Stimulated activated CD8-positive, alpha-beta memory T cell treated with anti-CD3 and anti-CD28 coated beads, Interleukin-12 subunit alpha, Interleukin-12 subunit beta, amount 100 ng/mL, for 24 hours (primary cell): Measurements from ENCODE around the gene LRCOL1.

Experiments used
- DNase-seq: peaks from one replicate; pipeline ENCODE4 v3.0.0-alpha.2; 2020; ENCODE audit errors: extremely low read depth

The LRCOL1 gene

DNA sequence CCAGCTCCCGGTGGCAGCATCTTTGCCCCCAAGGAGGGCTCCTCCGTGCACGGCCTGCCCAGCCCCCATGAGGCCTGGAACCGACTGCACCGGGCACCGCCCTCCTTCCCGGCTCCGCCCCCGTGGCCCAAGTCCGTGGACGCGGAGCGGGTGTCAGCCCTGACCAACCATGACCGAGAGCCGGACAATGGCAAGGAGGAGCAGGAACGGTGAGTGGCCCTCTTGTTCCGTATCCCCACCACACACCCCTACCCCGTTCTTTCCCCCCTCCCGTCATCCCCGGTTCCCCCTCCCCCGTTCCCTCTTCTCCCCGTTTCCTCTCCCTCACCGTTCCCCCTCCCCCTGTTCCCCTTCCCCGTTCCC, 28.3 kb downstream of the LRCOL1 start:
- DNase-seq: no peak

DNA sequence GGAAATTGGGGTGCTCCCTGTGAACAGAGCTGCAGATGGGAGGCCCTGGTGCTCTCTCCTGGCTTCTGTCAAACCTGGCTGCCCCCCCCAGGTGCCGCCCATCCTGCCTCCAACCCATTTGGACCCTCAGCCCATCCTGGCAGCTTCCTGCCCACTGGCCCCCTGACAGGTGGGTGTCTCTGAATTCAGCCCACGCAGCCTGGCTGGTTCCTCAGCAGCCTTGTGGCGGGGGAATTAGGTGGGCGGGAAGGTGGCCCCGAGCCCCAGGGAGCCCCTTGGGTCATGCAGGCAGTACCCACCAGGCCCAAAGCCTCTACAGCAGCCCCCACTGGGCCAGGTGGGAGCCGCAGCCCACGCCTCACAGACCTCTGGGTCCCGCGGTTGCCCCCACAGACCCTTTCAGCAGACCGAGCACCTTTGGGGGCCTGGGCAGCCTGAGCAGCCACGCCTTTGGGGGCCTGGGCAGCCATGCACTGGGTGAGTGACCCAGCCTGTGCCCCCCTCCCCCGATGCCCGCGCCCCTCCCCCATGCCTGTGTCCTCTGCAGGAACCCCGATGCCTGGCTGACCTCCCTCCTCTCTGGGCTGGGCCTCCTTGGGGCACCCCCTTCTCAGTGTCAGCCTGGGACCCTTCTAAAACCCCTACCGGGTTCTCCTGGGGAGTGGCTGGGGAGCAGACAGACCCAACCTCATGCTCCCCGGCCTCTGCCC, 28.9 kb downstream of the LRCOL1 start:
- DNase-seq: no peak

DNA sequence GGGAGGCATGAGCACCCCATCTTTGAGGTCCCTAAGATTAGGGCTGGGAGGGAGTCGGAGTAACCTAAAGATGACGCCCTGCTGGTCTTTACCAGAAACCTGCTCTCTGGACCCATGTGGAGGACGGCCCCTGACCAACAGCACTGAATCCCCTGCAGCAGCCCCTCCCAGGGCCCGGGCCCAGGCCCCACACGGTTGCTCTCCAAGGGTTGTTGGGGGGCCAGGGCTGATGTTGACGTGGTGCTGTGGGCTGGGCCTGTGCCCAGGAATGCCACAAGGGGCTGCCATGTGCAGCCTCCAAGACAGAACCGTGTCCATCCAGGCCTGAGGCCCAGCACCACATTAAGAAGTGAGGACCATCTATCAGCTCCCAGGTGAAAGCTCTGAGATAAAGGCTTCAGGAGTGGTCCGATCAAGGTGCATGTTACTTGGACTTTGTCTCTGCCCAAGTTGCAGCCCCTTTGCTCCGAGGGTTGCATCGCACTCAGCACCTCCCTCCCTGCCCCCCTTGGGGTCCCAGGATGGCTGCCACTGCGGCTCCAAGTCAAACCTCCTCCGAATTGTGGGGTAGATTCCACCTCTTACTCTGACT, 29.6 kb downstream of the LRCOL1 start:
- DNase-seq: no peak

DNA sequence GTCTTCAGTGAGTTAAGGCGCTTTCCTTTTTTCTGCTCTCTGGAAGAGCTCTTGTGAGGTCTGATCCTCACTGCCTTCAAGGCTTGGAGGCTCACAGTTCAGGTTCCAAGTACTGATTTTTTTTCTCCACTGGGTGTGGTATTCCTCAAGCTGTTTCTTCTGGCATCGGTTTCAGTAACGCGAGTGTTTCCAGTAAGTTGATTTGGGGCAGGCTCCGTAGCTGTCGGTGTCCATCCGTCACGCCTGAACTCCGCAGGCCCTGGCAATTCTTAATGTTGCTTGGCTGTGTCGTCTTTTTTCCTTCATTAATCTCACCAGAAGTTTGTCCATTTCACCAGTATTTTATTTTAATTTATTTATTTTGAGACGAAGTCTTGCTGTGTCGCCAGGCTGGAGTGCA, 30.6 kb downstream of the LRCOL1 start:
- no peak for DNase-seq

DNA sequence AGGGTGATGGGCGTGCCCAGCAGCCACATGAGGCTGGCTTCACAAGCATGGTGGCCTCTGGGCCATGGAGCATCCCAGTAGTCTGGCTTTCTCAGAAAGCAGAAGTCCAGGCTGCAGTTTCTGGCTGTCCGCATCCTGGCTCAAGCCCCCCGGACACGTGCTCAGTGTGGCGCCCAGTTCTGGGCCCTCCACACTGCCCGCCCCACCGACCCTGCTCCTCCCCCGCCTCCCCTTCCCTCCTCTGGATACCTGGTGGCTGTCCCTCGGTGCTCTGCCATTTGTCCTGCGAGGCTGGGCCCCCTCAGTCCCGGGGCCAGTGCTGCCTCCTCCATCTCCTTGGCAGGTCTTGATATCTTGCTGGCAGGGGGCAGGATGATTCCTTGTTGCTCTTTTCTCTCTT, 31.6 kb downstream of the LRCOL1 start:
- no peak for DNase-seq

DNA sequence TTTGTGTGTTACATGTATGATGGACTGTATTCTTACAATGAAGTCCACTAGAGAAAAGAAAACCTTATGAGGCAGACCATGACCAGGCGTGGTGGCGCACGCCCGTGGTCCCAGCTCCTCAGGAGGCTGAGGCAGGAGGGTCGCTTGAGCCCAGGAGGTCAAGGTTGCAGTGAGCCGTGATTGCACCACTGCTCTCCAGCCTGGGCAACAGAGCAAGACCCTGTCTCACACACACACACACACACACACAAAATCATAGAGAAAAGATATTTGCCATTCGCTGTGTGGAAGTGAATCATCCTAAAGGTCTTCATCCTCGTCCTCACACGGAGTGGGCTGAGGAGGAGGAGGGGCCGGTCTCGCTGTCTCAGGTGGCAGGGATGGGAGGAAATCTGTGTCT, 32.3 kb downstream of the LRCOL1 start:
- DNase-seq: no peak

DNA sequence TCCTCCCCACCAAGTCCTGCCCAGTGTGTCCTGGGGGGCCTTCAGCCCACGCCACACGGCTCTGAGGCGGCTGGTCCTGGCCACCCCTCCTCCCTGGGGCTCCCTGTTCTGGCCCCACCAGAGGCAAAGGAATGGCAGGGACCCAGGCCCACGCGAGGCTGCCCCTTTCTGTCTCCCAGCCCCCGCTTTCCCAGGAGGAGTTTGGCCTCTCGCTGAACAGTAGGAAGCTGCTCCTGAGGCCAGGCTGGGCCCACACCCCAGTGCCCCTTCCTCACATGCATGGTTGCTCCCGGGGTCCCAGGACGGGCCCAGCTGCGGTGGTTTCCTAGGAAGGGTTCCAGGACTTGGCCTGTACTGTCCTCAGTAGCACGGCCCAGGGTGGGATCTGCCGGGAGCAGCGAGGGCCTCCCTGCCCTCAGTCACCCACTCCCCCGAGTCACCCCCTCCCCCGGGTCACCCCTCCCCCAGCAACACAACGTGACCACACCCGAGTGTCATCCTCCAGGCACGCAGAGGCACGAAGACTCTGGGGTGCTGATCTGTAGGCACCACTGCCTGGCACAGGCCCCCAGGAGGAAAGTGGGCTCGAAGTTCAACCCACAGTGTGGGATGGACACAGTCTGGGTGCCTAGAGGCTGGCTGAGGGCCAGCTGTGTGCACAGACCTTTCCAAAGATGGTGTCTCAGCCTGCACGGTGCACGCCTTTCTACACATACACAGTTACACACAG, 33.0 kb downstream of the LRCOL1 start:
- no peak for DNase-seq

DNA sequence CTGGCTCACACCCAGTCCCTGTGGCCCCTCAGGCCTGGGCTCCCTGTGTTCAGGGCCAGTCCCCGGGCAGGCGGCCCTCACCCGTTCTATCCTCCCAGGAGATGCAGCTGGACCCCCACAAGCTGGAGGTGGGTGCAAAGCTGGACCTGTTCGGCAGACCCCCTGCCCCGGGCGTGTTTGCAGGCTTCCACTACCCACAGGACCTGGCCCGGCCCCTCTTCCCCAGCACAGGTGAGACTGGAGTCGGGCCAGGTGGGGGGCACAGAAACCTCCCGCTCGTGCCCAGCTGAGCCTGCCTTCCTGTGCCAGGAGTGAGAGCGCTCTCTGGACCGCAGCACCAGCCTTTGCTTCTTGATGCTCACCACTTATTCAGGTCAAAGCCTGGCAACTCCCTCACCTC, 33.7 kb downstream of the LRCOL1 start:
- no peak for DNase-seq

DNA sequence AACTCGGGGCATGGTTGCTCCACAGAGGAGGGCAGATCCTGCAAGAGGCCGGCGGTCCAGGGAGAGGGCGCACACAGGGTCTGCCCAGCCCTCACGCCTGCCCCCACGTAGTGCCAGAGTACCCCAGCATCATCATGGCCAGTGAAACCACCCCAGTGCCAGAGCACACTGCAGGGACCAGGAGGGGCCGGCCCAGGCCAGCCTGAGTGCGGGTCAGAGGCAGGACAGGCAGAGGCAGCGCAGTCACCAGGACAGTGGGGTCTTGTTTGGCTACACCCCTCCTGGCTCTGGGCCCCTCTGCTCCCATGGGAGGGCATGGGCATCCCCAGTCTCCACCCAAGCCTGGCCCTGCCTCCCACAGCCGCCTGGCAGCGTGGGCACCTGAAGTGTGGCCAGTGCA, 34.7 kb downstream of the LRCOL1 start:
- DNase-seq: no peak

DNA sequence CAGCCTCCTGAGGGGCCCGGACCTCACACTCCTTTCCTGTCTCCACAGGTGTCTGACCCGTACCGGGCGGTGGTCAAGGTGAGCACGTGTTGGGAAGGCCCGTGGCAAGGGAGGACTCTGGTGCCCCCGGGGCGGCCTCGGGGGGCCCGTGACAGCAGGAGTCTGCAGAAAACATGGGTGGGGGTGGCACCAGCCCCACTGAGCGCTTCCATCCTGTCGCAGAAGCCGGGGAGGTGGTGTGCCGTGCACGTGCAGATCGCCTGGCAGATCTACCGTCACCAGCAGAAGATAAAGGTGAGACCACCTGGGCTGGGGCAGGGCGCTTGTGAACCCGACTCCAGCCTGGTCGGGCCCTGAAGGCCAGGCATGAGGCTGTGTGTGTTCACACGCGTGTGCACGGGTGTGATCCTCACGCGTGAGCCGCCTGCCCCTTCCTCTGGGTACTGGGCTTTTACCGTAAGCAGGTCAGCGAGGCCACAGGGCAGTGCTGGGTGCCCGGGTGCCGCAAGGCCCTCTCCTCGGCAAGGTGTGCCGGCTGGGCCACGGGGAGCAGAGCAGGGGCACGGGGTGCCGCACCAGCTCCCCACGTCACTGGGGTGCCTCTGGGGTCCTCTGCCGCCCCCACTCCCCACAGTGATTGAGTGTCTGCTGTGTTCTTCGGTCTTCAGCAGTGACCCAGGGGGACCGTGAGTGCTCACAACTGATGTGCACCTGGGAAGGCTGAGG, 35.9 kb downstream of the LRCOL1 start:
- DNase-seq: no peak

DNA sequence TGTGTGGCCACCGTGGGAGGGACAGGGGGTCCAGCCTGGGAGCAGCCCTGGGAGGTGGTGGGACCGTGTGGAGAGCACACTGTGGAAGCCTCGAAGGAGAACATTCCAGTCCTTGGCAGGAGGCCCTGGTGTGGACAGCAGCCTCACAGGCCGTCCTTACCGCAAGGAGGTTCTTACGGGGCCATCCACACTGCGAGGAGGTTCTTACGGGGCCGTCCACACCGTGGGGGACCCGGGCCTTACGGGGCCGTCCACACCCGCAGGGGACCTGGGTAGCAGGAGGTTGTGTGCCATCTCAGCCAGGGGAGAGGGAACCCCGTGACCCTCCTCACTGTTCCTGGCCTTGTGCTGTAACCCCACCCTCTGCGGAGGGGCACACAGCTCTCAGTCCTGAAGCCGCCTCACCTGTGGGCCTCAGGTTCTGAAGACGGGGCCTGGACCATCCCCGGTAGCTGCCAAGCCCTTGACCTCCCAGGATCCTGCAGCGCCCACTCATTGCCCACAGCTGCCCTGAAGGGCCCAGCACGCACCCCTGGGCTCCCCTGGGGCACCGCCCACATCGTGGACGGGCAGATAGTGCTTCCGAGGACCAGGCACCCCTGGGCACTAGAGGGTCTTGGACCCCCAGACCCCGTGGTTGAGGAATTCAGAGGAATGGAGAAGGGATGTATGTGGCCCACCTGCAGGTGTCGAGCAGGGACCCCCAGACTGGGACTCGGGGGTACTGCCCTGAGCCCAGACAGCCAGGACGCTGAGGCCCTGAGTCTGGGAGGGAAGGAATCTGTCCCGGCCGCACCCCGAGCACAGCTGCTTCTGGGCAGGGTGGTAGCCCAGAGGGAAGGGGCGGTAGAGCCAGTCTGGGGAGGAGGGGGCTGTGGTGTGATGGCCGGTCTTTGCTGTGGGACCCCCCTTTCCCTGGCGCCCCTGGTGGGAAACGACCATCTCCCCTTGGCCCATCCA, 37.3 kb downstream of the LRCOL1 start:
- DNase-seq: no peak

DNA sequence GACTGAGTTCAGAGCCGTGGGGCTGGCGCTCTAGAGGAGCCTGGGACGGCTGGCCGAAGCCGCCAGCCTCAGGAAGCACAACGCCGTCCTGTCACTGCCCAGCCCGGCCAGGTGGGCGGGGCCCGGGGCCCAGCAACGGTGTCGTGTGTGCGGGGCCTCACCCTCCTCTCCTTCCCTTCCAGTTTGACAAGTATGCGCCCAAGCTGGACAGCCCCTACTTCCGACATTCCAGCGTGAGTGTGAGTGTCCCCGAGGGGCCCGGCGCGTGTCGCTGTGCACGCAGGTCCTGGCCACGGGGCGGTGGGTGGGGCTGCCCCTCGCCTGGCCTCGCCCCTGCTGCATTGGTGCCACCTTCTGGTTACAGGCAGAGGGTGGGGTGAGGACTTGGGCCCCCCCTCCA, 38.3 kb downstream of the LRCOL1 start:
- DNase-seq: no peak

DNA sequence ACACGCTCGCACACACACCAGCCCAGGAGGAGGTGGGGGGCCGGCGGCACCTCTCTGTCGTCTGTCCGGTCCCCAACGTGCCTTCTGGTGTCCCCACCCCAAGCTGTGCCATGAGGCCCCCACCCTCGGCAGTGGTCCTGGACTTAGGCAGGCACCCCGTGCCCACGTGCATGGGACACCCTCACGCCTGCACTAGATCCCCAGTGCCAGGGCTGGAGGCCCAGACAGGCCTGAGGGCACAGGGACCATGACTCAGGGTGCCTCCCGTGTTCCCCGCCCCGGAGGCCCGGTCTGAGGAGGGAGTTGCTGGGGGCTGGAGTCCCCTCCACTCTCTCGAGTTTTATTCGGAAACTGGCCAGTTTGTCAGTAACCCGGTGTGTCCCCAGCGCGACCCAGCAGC, 38.8 kb downstream of the LRCOL1 start:
- DNase-seq: no peak

DNA sequence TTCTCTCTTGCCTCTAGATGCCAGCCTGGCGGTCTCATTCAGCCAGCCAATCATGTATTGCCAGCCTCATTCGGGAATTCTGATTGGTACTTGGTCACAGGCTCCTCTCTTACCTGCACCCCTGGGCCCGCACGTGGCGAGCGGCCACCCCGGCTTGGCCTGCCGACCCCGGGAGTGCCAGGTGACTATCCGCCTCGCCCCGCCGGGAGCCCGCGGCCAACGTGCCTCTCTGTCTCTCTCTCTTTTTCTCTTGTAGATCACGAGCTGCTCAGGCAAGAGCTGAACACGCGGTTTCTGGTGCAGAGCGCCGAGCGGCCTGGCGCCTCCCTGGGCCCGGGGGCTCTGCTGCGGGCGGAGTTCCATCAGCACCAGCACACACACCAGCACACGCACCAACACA, 39.3 kb downstream of the LRCOL1 start:
- no peak for DNase-seq

DNA sequence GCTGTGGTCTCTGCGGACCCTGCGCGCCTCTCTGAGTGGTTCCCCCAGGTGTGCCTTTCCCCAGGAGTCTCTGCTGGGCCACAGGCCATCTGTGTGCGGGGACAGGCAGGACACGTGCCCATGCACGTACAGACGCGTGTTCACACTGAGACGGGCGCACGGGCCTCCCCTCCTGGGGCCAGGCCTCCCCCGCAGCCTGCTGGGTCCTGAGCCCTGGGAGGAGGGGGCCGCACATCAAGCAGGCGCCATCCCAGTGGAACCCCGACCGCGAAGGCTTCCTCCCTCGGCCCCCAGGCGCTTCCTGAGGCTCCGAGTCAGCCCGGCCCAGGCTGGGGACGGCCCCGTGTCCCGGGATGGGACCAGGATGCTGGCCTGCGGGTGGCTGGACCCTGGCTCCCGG, 39.7 kb downstream of the LRCOL1 start:
- DNase-seq: no peak

DNA sequence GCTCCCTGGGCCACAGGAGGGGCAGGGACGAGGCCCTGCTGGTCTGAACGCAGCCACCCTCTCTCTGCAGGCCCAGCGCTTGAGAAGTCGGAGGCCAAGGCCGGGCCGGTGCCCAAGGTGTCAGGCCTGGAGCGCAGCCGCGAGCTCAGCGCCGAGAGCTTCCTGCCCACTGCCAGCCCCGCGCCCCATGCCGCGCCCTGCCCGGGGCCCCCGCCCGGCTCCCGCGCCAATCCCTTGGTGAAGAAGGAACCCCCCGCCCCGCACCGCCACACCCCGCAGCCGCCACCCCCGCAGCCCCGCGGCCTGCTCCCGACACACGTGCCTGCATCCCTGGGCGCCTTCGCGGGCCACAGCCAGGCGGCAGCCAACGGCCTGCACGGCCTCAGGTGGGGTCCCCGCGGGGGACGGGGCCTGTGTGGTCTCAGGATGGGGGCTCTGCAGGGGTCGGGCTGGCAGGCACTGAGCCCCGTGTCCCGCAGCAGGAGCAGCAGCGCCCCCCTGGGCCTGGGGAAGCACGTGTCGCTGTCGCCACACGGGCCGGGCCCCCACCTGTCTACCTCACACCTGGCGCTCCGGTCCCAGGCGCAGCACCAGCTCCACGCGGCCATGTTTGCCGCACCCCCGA, 40.4 kb downstream of the LRCOL1 start:
- DNase-seq: no peak

DNA sequence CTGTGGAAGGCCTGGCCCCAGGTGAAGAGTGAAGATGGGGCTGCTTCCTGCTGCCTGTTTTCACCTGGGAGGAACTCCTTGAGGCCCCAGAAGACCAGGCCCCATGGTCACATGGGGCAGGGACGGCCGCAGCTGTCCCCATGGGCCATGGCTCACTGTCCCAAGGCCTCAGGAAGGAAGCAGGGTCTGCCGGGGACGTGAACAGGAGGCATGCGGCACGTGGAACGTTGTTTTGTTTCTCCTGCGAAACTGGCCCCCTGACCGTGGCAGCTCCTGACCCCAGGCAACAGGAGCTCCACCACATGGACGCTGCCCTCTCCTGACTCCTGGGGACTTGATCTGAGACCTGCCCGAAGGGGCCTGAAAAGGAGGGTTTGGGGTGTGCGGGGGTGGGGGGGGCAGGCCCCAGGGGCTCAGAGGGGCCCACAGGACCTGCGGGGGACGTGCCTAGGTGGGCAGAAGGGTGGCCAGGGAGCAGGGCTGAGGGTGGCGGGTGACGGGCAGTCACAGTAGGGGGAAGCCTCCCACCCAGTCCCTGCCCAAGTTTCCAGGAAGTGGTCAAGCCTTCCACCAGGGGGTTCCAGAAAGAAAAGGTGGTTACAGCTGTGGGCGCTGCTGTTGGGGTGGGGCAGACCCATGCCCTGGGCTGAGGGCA, 41.4 kb downstream of the LRCOL1 start:
- no peak for DNase-seq

DNA sequence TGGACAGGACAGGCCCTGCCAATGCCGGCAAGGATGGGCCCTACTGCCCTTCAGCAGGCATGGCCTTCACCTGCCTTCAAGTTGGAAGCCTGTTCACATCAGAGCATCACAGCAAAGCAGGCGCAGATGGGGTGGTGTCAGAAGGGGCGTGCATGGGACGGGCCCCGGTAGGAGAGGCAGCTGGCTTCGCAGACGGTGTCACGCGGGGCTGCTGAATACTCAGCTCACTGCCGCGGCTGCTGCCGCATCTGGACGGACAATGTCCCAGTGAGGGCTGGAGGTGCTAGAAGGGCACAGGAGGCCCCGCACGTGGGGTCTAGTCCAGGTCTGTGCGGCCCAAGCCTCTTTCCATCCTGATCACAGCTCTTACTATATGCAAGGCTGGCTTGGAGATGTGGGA, 42.1 kb downstream of the LRCOL1 start:
- DNase-seq: no peak

DNA sequence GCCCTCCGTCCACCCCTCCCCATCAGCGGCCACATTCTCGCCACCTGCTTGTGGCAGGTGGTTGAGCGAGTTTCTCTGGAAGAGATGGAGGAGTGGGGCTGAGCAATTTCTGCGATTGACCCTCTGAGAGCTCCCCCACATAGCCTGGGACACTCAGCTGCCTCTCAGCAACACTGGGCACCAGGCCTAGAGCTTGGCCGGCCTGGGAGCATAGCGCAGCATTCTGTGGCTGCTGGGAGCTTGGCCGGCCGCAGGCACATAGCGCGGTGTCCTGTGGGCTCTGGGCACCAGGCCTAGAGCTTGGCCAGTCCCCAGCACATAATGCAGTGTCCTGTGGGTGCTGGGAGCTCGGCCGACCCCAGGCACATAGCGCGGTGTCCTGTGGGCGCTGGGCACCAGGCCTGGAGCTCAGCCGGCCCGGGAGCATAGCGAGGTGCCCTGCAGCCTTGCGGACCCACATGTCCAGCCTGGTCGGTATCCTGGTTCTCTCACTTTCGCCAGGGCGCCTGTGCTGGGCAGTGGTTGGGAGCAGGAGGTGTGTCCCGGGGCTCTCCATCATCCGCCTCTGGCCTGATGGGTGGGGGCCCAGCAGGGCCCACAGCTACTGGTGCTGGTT, 43.8 kb downstream of the LRCOL1 start:
- no peak for DNase-seq

DNA sequence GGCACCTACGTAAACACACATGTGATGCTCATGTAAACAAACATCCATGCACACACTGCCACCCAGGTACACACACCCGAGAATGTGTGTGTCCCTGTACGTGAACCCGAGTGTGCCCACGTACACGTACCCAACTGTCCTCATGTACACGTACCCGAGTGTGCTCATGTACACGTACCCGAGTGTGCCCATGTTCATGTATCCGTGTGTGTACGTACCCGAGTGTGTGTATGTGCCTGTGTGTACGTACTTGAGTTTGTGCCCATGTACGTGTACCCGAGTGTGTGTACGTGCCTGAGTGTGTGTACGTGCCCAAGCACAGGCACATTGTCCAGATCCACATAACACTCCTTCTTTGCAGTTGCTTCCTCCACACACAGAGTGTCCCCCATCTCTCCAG, 45.0 kb downstream of the LRCOL1 start:
- DNase-seq: no peak
